IMR-90 (cell line): ENCODE measurements around the gene THADA.

Experiments used
- CTCF ChIP-seq: conservative IDR thresholded peaks from 2 replicates; pipeline ENCODE4 v1.5.1; 2012; ENCODE audit warnings: mild to moderate bottlenecking, low read depth, low read length, improper control_type of control experiment
- MAZ ChIP-seq: IDR thresholded peaks from 2 replicates; pipeline ENCODE4 v1.6.1; 2012; ENCODE audit warnings: low read depth, mild to moderate bottlenecking, low read length, improper control_type of control experiment, moderate library complexity, borderline replicate concordance
- POLR2A ChIP-seq: IDR thresholded peaks from 2 replicates; pipeline ENCODE4 v1.6.1; 2012; ENCODE audit warnings: mild to moderate bottlenecking, low read depth, low read length
- RCOR1 ChIP-seq: IDR thresholded peaks from 2 replicates; pipeline ENCODE4 v1.6.1; 2012; ENCODE audit warnings: mild to moderate bottlenecking, low read length, improper control_type of control experiment; ENCODE audit not compliant: insufficient replicate concordance
- RFX5 ChIP-seq: IDR thresholded peaks from 2 replicates; pipeline ENCODE4 v1.8.0; 2012; ENCODE audit warnings: low read depth, mild to moderate bottlenecking, low read length, moderate library complexity
- SMC3 ChIP-seq: fragments of 150-350 bp; IDR thresholded peaks from 2 replicates; pipeline ENCODE4 v1.6.1; 2016; ENCODE audit warnings: low read depth, mild to moderate bottlenecking, antibody characterized with exemption, low read length, moderate library complexity

- TF ChIP-seq SMC3 (no peak), POLR2A (no peak), CTCF (no peak), MAZ (no peak), RFX5 (no peak), RCOR1 (no peak)
These were observed 383.5 kb downstream of the THADA start for GRCh38 chr2:43212216-43212835.
